AG09309 (cell line): ENCODE measurements around the gene LIN7A.

ENCODE experiments used
- DNase-seq: peaks from one replicate; pipeline ENCODE4 v3.0.0-alpha.2; 2010; ENCODE audit warnings: low read depth
- H3K4me3 ChIP-seq: 2 replicates; pipeline ENCODE4 v1.5.1; 2011; ENCODE audit warnings: mild to moderate bottlenecking, low read depth, low read length, moderate library complexity; ENCODE audit not compliant: control insufficient read depth
- CTCF ChIP-seq: IDR thresholded peaks from 2 replicates; pipeline ENCODE4 v1.5.1; 2011; ENCODE audit warnings: mild to moderate bottlenecking, low read depth, low read length, inconsistent platforms; ENCODE audit not compliant: insufficient read depth, control insufficient read depth; ENCODE audit errors: missing control alignments

Gene LIN7A

GRCh38 chr12:80867941-80868340, 69.8 kb downstream of the LIN7A start:
- no peak for TF ChIP-seq CTCF
- H3K4me3 ChIP-seq, result no peak overlapping the region
- no peak for DNase-seq

GRCh38 chr12:80864046-80864735, 73.5 kb downstream of the LIN7A start:
- no peak for TF ChIP-seq CTCF
- no peak overlapping the region for H3K4me3 ChIP-seq
- DNase-seq, result no peak

- TF ChIP-seq CTCF, result no peak
- DNase-seq, result no peak
- H3K4me3 ChIP-seq, result no peak overlapping the region
These were observed 75.2 kb downstream of the LIN7A start for GRCh38 chr12:80862531-80862930.

- no peak for TF ChIP-seq CTCF
- H3K4me3 ChIP-seq, result no peak overlapping the region
- no peak for DNase-seq
These were observed 75.9 kb downstream of the LIN7A start for GRCh38 chr12:80861641-80862378.

GRCh38 chr12:80860928-80861327, 76.8 kb downstream of the LIN7A start:
- no peak overlapping the region for H3K4me3 ChIP-seq
- no peak for TF ChIP-seq CTCF
- no peak for DNase-seq

GRCh38 chr12:80860206-80860605, 77.5 kb downstream of the LIN7A start:
- DNase-seq, result no peak
- TF ChIP-seq CTCF, result no peak
- H3K4me3 ChIP-seq, result no peak overlapping the region
